GM12872 (cell line): ENCODE results near the gene CALML3.

ENCODE experiments used
- TF ChIP-seq, protein P1 (sequence below): IDR thresholded peaks from 3 replicates; pipeline ENCODE4 v1.5.1; 2011; ENCODE audit warnings: low read depth, mild to moderate bottlenecking, low read length, moderate library complexity; ENCODE audit not compliant: insufficient read depth

The CALML3 gene

GRCh38 chr10:5532618-5533097 lies 7.9 kb downstream of the CALML3 start:
- TF ChIP-seq, protein P1, sequence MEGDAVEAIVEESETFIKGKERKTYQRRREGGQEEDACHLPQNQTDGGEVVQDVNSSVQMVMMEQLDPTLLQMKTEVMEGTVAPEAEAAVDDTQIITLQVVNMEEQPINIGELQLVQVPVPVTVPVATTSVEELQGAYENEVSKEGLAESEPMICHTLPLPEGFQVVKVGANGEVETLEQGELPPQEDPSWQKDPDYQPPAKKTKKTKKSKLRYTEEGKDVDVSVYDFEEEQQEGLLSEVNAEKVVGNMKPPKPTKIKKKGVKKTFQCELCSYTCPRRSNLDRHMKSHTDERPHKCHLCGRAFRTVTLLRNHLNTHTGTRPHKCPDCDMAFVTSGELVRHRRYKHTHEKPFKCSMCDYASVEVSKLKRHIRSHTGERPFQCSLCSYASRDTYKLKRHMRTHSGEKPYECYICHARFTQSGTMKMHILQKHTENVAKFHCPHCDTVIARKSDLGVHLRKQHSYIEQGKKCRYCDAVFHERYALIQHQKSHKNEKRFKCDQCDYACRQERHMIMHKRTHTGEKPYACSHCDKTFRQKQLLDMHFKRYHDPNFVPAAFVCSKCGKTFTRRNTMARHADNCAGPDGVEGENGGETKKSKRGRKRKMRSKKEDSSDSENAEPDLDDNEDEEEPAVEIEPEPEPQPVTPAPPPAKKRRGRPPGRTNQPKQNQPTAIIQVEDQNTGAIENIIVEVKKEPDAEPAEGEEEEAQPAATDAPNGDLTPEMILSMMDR = no peak

GRCh38 chr10:5533098-5533731 lies 8.5 kb downstream of the CALML3 start:
- TF ChIP-seq, protein P1 = no peak

DNA sequence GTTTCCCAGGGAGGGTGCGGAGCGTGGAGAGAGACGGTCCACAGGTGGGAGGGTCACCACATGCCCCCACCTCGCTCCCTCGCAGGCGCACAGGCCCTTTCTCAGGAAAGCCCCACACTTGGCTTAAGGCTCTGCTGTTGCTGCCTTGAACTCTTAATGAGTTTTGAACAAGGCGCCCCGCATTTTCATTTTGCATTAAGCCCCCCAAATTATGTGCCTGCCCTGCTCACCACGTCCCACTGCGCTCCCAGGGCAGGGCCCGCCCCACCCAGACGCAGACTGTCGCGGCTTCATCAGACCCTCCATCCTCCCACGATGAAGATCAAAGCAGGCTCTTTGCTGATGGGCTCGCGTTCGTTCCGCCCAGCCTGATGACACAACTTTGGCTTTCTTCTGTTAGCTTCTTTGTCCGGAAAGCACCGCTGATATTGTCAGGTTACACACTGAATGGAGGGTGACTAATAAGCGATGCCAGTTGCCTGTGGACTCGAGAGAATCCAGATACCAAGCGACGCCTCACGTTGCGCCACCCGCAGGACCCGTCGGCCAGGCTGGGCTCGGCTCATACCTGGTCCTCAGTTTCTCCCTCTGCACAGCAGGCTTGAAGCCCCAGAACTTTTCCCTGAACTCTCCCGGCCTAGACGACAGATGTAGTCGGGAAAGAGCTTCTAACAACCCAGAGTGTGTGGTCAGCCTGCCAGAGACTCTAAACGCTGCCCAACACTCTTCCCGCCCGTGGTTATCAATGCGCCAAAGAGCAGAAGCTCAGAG lies 9.5 kb downstream of the CALML3 start:
- TF ChIP-seq, protein P1 = no peak

DNA sequence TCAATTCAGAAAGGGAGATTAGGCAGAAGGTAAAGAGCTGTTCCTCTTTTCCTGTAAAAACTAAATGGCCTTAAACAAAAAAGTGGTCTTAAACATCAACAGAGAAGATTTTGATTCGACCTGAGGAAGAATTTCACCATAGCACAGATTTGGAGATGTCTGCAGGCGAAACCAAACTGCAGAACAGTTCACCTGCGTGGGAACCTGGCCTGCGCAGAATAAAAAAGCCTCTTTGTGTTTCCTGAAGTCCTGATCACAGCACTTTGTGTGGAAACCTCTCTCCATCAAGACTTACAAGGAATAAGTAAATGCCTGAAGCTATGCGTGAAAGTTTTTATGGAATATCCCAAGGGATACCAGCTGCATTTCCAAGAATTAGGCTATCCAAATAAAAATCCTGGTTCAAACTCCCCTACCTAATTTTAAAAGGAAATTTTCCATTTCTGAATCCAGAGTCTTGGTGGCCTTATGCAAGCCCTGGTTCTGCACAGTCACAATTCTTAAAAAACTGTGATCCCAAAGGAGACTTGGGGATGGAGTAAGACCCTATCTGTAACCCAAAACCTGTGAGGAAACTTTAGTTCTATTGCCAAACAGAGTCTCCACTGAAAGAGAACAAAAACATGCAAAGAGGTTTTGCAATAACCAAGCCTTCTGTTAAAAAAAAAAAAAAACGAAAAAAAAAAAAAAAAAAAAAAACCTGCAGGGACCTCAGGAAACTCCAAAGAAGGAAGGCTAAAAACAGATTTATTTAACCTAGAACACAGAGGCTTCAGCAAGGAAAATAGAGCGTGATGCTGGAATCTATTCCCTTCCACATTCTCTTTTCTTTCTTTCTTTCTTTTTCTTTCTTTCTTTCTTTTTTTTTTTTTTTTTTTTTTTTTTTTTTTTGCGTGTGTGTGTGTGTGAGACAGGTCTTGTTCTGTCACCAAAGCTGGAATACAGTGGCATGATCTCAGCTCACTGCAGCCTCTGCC lies 10.4 kb downstream of the CALML3 start:
- TF ChIP-seq, protein P1 = no peak

- TF ChIP-seq, protein P1 = no peak
Measured at GRCh38 chr10:5536486-5537081, 11.8 kb downstream of the CALML3 start.

- TF ChIP-seq, protein P1 = no peak
Measured at GRCh38 chr10:5537684-5538083, 12.9 kb downstream of the CALML3 start.
